ENCODE data around the gene IL18. TPM values are rescaled to one million over a fixed set of nuclear protein-coding genes. Genes with fewer than 3 reads are reported as not detected.
A peak's percentile ranks its signal among the peaks of the same experiment; 100 is the strongest.

The IL18 gene
- total and polyA plus RNA-seq, 2 of the 8 experiments (the other 6 are each of a cell fraction or from before 2014, with no cell fraction given) = 0.29 to 0.84 TPM

- Histone ChIP-seq H2AK5ac (ENCODE audit: low read depth, low read length) (no peak overlapping the region), H3K4me2 (ENCODE audit: insufficient read depth in 1 of 2, low read depth in 2 of 2, low read length in 2 of 2) (peak overlapping the region in 1 of 2 experiments; percentile 61; a peak in 2 of 4 replicates), H2BK120ac (replicated peaks; ENCODE audit: low read depth, low read length) (no peak overlapping the region), H3K79me2 (ENCODE audit: control insufficient read depth in 1 of 2, insufficient read depth in 2 of 2, low read length in 2 of 2) (no peaks in the 10 kb centered on the region), H3K18ac (ENCODE audit: extremely low read depth, low read length) (no peak overlapping the region), H3K56ac (replicated peaks; ENCODE audit: insufficient read length, low read depth, low read length) (no peak overlapping the region), H2BK12ac (ENCODE audit: low read depth, low read length) (no peak overlapping the region), H3K79me1 (ENCODE audit: low read depth, low read length) (no peaks in the 10 kb centered on the region), H3K9me3 (ENCODE audit: insufficient read depth in 2 of 2, low read depth in 1 of 2, low read length in 1 of 2) (no peaks in the 10 kb centered on the region), H3K4me3 (ENCODE audit: extremely low read depth in 1 of 4, insufficient read depth in 2 of 4, low read depth in 3 of 4, low read length in 4 of 4) (no peak overlapping the region), H3K14ac (ENCODE audit: insufficient read length) (no peak overlapping the region), H3K4ac (replicated peaks; ENCODE audit: insufficient read length, low read depth, low read length) (no peak overlapping the region), H3K23me2 (ENCODE audit: low read depth, low read length) (no peaks in the 10 kb centered on the region), H2BK5ac (ENCODE audit: low read depth, low read length) (no peak overlapping the region), H4K5ac (ENCODE audit: insufficient read length, low read depth, low read length) (no peak overlapping the region), H3K23ac (ENCODE audit: insufficient read length) (no peak overlapping the region), H4K20me1 (replicated peaks in 1 of 2; ENCODE audit: control insufficient read depth in 1 of 2, insufficient read depth in 2 of 2, low read length in 2 of 2) (no peaks in the 10 kb centered on the region), H3K27ac (ENCODE audit: low read depth, low read length) (no peak overlapping the region), H4K91ac (replicated peaks; ENCODE audit: insufficient read length, low read length) (no peak overlapping the region), H4K8ac (ENCODE audit: extremely low read depth, insufficient read depth, low read length) (no peak overlapping the region), H2BK15ac (ENCODE audit: low read length) (no peak overlapping the region), H3K4me1 (replicated peaks in 1 of 4; ENCODE audit: control insufficient read depth in 3 of 4, insufficient read depth in 4 of 4, low read length in 3 of 4) (peaks cover 0 to 3% (median 0%) of the 10 kb centered on the region in 4 experiments; a peak in 1 of 7 replicates), H3K9ac (replicated peaks in 1 of 4; ENCODE audit: extremely low read depth in 1 of 4, low read depth in 3 of 4, low read length in 3 of 4) (no peak overlapping the region), H3K36me3 (ENCODE audit: control insufficient read depth in 2 of 4, insufficient read depth in 4 of 4, low read length in 3 of 4) (no peaks in the 10 kb centered on the region), H2AFZ (ENCODE audit: low read length) (no peak overlapping the region), H2BK20ac (ENCODE audit: low read length) (no peak overlapping the region), H3K27me3 (replicated peaks in 1 of 4; ENCODE audit: control insufficient read depth in 3 of 4, extremely low read depth in 1 of 4, insufficient read depth in 3 of 4, low read length in 3 of 4) (no peaks in the 10 kb centered on the region)
- POLR2A ChIA-PET (ENCODE audit: partially characterized antibody) = no interaction called here
- FAIRE-seq (no peak), DNase-seq (ENCODE audit: low read depth in 1 of 2, low spot score in 2 of 2) (no peak)
- CTCF ChIA-PET (ENCODE audit: partially characterized antibody) = interaction anchor here (0.6 to 3.9 kb wide), 20 partner anchors 9 to 570 kb away, joined by 3 to 38 read pairs (median 4); partner anchors contain the start of genes IL18 and TEX12
- WGBS, 2 experiments (ENCODE audit: extremely low coverage in 1 of 2, insufficient coverage in 1 of 2, insufficient read length in 1 of 2, insufficient replicate concordance in 2 of 2, low coverage in 1 of 2, low lambda C conversion rate in 2 of 2, missing lambda C conversion rate in 1 of 2) = 57% methylated on average over 4 of the region's 4 CpGs; no CpG with 5 or more reads in 1 of the 2 experiments
- no peak for TF ChIP-seq RNF2 (IDR thresholded peaks at IDR 0.05; ENCODE audit: borderline replicate concordance, low read depth, low read length, missing control alignments, poor library complexity, severe bottlenecking)
- no peak for TF ChIP-seq GTF2F1 (IDR thresholded peaks at IDR 0.05; ENCODE audit: borderline replicate concordance, low read depth, low read length)
- TF ChIP-seq SIN3A (conservative IDR thresholded peaks at IDR 0.05 in 1 of 2, IDR thresholded peaks at IDR 0.05 in 1 of 2; ENCODE audit: low read depth in 1 of 2, low read length in 2 of 2) = no peak
- TF ChIP-seq EP300 (IDR thresholded peaks at IDR 0.05; ENCODE audit: borderline replicate concordance in 1 of 2, low read depth in 2 of 2, low read length in 2 of 2) = no peak
- no peak for TF ChIP-seq CHD2 (IDR thresholded peaks at IDR 0.05; ENCODE audit: low read length)
- TF ChIP-seq POLR2AphosphoS5 (IDR thresholded peaks at IDR 0.05; ENCODE audit: low read depth, low read length) = no peak
- no peak for TF ChIP-seq TAF1 (IDR thresholded peaks at IDR 0.05; ENCODE audit: low read depth, low read length)
- TF ChIP-seq RXRA (IDR thresholded peaks at IDR 0.05; ENCODE audit: insufficient read depth, low read depth, low read length) = no peak
- no peak for TF ChIP-seq POU5F1 (IDR thresholded peaks at IDR 0.05; ENCODE audit: low read depth, low read length)
- no peak for TF ChIP-seq RBBP5 (IDR thresholded peaks at IDR 0.05; ENCODE audit: borderline replicate concordance, low read depth, low read length)
- no peak for TF ChIP-seq BCL11A (IDR thresholded peaks at IDR 0.05; ENCODE audit: low read depth in 2 of 2, low read length in 2 of 2)
- TF ChIP-seq SP1 (IDR thresholded peaks at IDR 0.05; ENCODE audit: low read depth, low read length) = no peak
- TF ChIP-seq BACH1 (IDR thresholded peaks at IDR 0.05; ENCODE audit: low read length) = no peak
- TF ChIP-seq JUND (IDR thresholded peaks at IDR 0.05; ENCODE audit: low read length) = no peak
- TF ChIP-seq YY1 (IDR thresholded peaks at IDR 0.05; ENCODE audit: low read depth, low read length) = no peak
Observed at GRCh38 chr11:112175599-112175952, 11.7 kb upstream of the IL18 start.

Data from H1 (cell line).